HG03103 (cell line): ENCODE data around the gene HIVEP1.

Experiments used
- ATAC-seq: cut with Tn5 transposase; IDR thresholded peaks from one replicate; pipeline ENCODE4 v1.9.1; 2021; ENCODE audit warnings: low read depth; ENCODE audit not compliant: unreplicated experiment

Gene HIVEP1

DNA sequence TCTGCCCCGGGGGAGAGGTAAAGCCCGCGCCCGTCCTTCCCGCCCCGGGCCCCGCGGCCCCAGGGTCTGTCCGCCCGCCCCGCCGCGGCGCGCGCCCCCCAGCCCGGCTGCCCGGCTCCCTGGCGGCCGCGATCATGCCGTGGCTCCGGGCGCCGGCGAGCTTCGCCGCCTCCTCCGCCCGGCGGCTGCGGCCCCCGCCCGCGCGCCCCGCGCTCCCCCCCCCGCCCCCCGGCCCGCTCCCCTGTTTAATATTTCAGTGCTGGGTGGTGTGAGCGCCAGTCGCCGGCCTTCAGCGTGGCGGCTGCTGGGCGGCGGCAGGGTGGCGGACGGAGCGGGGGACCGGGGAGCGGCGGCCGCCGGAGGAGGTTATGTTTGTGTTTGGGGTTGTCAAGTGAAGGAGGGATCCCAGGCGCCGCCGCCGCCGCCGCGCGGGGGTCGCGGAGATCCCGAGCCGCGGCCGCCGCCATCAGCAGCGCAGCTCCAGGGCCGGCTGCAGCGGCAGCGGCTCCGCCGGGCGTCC lies at the start of gene HIVEP1:
TSS of gene HIVEP1 (plus strand) at position 275 of the 520 bp plus-strand sequence. CDS start 3,317 bp downstream, outside the sequence.
- ATAC-seq, result no peak

- ATAC-seq, result no peak
These were observed 48.2 kb upstream of the HIVEP1 start for GRCh38 chr6:11963756-11964500.

- ATAC-seq, result no peak
These were observed 47.3 kb upstream of the HIVEP1 start for GRCh38 chr6:11964729-11965335.

DNA sequence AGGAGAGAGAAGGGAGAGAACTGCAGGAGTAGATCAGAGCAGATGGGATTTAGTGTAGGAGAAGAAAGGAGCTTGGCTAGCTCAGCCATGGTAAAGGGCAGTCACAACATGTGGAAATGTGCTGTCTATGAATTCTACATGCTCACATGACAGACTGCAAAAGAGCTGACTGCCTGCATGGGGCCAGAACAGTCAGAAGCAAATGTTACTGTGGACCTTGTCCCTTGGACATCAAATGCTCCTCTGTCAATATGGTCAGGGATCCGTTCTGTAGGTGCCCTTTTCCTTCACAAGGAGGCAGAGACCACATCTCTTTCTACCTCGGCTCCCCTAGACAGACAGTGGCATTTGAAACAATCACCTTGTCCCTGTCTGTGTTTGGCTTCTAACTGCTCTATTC lies 46.6 kb upstream of the HIVEP1 start:
- ATAC-seq, result no peak

- no peak for ATAC-seq
These were observed 43.8 kb upstream of the HIVEP1 start for GRCh38 chr6:11968241-11968806.

- no peak for ATAC-seq
These were observed 43.0 kb upstream of the HIVEP1 start for GRCh38 chr6:11969092-11969491.

GRCh38 chr6:11970114-11970513 lies 42.0 kb upstream of the HIVEP1 start:
- no peak for ATAC-seq

DNA sequence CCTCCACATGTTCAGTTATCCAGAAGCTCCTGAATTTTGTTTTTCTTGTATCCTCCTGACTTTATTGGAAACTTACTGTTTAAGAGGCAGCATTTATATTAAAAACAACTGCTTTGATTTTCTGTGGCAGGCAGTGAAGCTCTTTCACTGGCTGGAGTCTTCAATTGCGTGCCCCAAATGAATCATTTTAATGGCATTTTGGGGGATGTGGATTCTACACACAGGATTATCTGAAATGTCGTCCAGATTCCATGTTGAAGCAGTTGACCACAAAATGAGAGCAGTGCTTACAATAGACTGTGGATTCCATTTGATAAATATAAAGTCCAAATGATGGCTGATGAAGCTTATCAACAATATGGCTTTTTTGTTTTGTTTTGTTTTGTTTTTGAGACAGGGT lies 41.0 kb upstream of the HIVEP1 start:
- no peak for ATAC-seq

- no peak for ATAC-seq
These were observed 39.8 kb upstream of the HIVEP1 start for GRCh38 chr6:11972270-11972669.

GRCh38 chr6:11972806-11973205 lies 39.3 kb upstream of the HIVEP1 start:
- ATAC-seq, result no peak

- ATAC-seq, result no peak
These were observed 38.9 kb upstream of the HIVEP1 start for GRCh38 chr6:11973238-11973637.

DNA sequence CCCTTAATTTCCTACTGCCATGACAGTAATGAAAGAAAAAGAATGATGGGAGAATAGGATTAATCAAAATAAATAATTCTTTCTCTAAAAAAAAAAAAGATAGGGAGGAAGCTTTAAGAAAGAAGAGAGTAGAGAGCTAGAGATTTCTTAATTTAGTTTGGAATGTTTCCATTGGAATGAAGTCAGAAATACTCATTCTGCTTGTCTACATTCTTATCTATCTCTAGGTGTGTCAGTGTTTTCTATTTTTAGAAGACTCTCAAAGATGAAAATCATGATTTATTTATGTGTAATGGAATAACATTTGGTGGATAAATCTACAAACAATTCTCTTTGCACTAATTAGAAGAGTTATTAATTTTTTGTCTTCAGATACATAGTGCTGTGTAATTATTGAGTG lies 38.0 kb upstream of the HIVEP1 start:
- ATAC-seq, result no peak

- ATAC-seq, result peak; percentile 97
These were observed 36.6 kb upstream of the HIVEP1 start for GRCh38 chr6:11975353-11975977.

- no peak for ATAC-seq
These were observed 35.6 kb upstream of the HIVEP1 start for GRCh38 chr6:11976489-11976888.

GRCh38 chr6:11977193-11977592 lies 34.9 kb upstream of the HIVEP1 start:
- no peak for ATAC-seq

- ATAC-seq, result no peak
These were observed 34.4 kb upstream of the HIVEP1 start for GRCh38 chr6:11977738-11978137.

DNA sequence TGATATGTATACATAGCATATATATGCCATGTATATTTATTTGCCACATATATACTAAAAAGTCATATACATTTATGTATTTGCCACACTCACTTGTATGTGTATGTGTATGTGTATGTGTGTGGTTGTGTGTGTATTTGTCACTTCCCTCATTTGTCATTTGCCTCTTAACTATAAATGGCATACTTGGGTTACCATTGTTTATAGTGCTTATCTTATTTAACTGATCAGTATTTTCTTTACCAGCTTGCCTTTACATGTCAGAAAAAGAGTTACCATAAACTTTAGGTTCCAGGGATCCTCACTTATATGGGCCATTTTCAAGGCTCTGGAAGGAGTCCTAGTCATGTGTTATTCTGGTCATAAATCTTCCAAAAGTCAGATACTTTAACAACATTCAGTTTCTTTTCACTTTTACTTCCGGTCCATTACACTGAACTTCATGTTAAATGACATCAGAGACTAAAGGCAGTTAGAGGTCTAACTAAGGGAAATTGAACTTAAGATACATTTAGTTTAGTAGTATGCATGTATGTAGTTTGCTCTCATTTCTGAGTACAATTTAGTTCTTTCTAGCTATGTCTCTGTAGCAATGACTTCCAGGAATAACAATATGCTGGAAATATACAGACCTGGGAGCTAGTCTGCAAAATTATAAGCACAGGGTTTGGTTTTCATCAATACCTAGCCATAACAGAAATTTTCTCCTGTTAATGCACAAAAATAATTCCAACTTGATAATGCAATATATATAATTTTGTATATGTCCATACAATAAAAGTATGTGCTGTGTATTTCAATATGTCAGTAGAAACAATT lies 33.7 kb upstream of the HIVEP1 start:
- no peak for ATAC-seq

DNA sequence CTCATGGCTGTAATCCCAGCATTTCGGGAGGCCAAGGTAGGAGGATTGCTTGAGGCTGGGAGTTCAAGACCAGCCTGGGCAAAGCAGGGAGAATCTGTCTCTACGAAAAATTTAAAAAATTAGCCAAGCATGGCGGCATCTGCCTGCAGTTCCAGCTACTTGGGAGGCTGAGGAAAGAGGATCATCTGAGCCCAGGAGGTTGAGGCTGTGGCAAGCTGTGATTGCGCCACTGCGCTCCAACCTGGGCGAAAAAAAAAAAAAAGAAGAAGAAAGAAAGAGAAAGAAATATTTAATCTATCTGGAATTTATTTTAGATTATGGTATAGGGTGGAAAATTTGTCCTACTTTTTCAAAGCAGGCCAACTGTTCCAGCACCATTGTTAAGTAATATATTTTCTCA lies 32.2 kb upstream of the HIVEP1 start:
- no peak for ATAC-seq

GRCh38 chr6:11983306-11983705 lies 28.8 kb upstream of the HIVEP1 start:
- no peak for ATAC-seq

DNA sequence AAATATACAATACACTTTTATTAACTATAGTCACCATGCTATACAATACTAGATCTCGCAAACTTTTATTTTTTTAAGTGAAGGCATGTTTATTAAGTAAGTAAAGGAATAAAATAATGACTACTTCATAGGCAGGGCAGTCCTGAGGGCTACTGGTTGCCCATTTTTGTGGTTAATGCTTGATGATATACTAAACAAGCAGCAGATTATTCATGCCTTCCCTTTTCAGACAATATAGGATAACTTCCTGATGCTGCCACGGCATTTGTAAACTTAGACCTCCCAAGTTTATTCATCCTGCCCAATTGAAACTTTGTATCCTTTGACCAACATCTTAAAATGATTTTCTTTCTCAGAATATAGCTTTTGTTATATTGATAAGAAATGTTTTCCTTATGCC lies 24.7 kb upstream of the HIVEP1 start:
- ATAC-seq, result no peak
